Liver (tissue), 3 donors: ENCODE results near the gene CCDC126.

ENCODE experiments used
- EGR1 ChIP-seq, 2 donors: IDR thresholded peaks; 2 replicates each; pipeline ENCODE4 v1.6.1; 2016 to 2018; ENCODE audit warnings: antibody characterized with exemption in 2 of 2, low read depth in 2 of 2
- FOXA1 ChIP-seq: IDR thresholded peaks from 2 replicates; pipeline ENCODE4 v1.6.1; 2016; ENCODE audit warnings: antibody characterized with exemption
- GABPA ChIP-seq, 2 donors: IDR thresholded peaks in 1 of 2; conservative IDR thresholded peaks in 1 of 2; 2 replicates each; pipeline ENCODE4 v1.6.1; 2016; ENCODE audit warnings: antibody characterized with exemption in 2 of 2, mild to moderate bottlenecking in 1 of 2, moderate library complexity in 1 of 2
- HNF4A ChIP-seq, 2 donors: conservative IDR thresholded peaks; 2 replicates each; pipeline ENCODE4 v1.6.1; 2016; ENCODE audit warnings: antibody characterized with exemption in 2 of 2, mild to moderate bottlenecking in 2 of 2
- JUND ChIP-seq, 2 donors: IDR thresholded peaks; 2 replicates each; pipeline ENCODE4 v1.6.1; 2016; ENCODE audit warnings: antibody characterized with exemption in 2 of 2
- RAD21 ChIP-seq, 2 donors: IDR thresholded peaks; 2 replicates each; pipeline ENCODE4 v1.6.1; 2016; ENCODE audit warnings: antibody characterized with exemption in 2 of 2, mild to moderate bottlenecking in 2 of 2
- TAF1 ChIP-seq: conservative IDR thresholded peaks from 2 replicates; pipeline ENCODE4 v1.6.1; 2016; ENCODE audit warnings: antibody characterized with exemption, mild to moderate bottlenecking
- YY1 ChIP-seq: IDR thresholded peaks from 2 replicates; pipeline ENCODE4 v1.6.1; 2016; ENCODE audit warnings: antibody characterized with exemption, mild to moderate bottlenecking
- TF ChIP-seq, protein P1 (sequence below): fragments of 150-350 bp; IDR thresholded peaks from 2 replicates; pipeline ENCODE4 v1.5.1; 2017; ENCODE audit warnings: improper control_type of control experiment, low read depth, low read length; ENCODE audit not compliant: missing input control
- TF ChIP-seq, protein P2 (sequence below): IDR thresholded peaks from 2 replicates; pipeline ENCODE4 v1.6.1; 2016; ENCODE audit warnings: antibody characterized with exemption
- TF ChIP-seq, protein P3 (sequence below): IDR thresholded peaks from 2 replicates; pipeline ENCODE4 v1.6.1; 2016; ENCODE audit warnings: antibody characterized with exemption
- TF ChIP-seq, protein P4 (sequence below): IDR thresholded peaks from 2 replicates; pipeline ENCODE4 v1.6.1; 2016; ENCODE audit warnings: antibody characterized with exemption, mild to moderate bottlenecking
- TF ChIP-seq, protein P5 (sequence below): IDR thresholded peaks from 2 replicates; pipeline ENCODE4 v1.6.1; 2016; ENCODE audit warnings: antibody characterized with exemption
- donor health status: healthy.
- donor health status: healthy.

DNA sequence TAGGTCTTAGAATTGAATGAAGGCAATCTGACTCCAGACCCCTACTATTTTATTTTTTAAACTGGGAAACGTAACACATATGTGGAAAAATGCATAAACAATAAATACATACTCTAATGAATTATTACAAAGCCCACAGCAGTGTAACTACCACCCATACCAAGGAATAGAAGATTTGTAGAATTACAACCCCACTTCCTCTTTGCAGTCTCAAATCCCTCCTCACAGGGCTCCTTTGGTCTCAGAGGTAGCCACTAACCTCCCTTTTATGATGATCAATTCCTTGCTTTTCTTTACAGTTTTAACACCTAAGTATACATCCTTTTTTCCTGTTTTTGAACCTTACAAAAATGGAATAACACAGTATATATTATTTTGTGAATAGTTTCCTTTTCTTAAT, 6.7 kb upstream of the CCDC126 start:
- TF ChIP-seq, protein P1, sequence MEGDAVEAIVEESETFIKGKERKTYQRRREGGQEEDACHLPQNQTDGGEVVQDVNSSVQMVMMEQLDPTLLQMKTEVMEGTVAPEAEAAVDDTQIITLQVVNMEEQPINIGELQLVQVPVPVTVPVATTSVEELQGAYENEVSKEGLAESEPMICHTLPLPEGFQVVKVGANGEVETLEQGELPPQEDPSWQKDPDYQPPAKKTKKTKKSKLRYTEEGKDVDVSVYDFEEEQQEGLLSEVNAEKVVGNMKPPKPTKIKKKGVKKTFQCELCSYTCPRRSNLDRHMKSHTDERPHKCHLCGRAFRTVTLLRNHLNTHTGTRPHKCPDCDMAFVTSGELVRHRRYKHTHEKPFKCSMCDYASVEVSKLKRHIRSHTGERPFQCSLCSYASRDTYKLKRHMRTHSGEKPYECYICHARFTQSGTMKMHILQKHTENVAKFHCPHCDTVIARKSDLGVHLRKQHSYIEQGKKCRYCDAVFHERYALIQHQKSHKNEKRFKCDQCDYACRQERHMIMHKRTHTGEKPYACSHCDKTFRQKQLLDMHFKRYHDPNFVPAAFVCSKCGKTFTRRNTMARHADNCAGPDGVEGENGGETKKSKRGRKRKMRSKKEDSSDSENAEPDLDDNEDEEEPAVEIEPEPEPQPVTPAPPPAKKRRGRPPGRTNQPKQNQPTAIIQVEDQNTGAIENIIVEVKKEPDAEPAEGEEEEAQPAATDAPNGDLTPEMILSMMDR, result no peak
- TF ChIP-seq, protein P2, sequence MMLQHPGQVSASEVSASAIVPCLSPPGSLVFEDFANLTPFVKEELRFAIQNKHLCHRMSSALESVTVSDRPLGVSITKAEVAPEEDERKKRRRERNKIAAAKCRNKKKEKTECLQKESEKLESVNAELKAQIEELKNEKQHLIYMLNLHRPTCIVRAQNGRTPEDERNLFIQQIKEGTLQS, result no peak
- TF ChIP-seq TAF1 (no peak), HNF4A (conservative IDR thresholded peaks at IDR 0.05) (no peak), GABPA (IDR thresholded peaks at IDR 0.05 in 1 of 2, conservative IDR thresholded peaks at IDR 0.05 in 1 of 2) (no peak), JUND (IDR thresholded peaks at IDR 0.05) (no peak), RAD21 (IDR thresholded peaks at IDR 0.05) (no peak), FOXA1 (no peak), YY1 (no peak), EGR1 (IDR thresholded peaks at IDR 0.05; ENCODE audit: low read depth in 2 of 2) (no peak)
- TF ChIP-seq, protein P3, sequence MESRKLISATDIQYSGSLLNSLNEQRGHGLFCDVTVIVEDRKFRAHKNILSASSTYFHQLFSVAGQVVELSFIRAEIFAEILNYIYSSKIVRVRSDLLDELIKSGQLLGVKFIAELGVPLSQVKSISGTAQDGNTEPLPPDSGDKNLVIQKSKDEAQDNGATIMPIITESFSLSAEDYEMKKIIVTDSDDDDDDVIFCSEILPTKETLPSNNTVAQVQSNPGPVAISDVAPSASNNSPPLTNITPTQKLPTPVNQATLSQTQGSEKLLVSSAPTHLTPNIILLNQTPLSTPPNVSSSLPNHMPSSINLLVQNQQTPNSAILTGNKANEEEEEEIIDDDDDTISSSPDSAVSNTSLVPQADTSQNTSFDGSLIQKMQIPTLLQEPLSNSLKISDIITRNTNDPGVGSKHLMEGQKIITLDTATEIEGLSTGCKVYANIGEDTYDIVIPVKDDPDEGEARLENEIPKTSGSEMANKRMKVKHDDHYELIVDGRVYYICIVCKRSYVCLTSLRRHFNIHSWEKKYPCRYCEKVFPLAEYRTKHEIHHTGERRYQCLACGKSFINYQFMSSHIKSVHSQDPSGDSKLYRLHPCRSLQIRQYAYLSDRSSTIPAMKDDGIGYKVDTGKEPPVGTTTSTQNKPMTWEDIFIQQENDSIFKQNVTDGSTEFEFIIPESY, result no peak
- TF ChIP-seq, protein P4, sequence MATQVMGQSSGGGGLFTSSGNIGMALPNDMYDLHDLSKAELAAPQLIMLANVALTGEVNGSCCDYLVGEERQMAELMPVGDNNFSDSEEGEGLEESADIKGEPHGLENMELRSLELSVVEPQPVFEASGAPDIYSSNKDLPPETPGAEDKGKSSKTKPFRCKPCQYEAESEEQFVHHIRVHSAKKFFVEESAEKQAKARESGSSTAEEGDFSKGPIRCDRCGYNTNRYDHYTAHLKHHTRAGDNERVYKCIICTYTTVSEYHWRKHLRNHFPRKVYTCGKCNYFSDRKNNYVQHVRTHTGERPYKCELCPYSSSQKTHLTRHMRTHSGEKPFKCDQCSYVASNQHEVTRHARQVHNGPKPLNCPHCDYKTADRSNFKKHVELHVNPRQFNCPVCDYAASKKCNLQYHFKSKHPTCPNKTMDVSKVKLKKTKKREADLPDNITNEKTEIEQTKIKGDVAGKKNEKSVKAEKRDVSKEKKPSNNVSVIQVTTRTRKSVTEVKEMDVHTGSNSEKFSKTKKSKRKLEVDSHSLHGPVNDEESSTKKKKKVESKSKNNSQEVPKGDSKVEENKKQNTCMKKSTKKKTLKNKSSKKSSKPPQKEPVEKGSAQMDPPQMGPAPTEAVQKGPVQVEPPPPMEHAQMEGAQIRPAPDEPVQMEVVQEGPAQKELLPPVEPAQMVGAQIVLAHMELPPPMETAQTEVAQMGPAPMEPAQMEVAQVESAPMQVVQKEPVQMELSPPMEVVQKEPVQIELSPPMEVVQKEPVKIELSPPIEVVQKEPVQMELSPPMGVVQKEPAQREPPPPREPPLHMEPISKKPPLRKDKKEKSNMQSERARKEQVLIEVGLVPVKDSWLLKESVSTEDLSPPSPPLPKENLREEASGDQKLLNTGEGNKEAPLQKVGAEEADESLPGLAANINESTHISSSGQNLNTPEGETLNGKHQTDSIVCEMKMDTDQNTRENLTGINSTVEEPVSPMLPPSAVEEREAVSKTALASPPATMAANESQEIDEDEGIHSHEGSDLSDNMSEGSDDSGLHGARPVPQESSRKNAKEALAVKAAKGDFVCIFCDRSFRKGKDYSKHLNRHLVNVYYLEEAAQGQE, result no peak
- TF ChIP-seq, protein P5, sequence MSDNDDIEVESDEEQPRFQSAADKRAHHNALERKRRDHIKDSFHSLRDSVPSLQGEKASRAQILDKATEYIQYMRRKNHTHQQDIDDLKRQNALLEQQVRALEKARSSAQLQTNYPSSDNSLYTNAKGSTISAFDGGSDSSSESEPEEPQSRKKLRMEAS, result no peak
